Natural killer cell (primary cell): ENCODE results near the gene SRP68. TPM values are rescaled to one million over a fixed set of nuclear protein-coding genes. Genes with fewer than 3 reads are reported as not detected.

ENCODE experiments used
- ATAC-seq, 3 donors: fragments of 150-1000 bp in 2 of 3; fragments of 200-7000 bp in 1 of 3; cut with Tn5 transposase; 1 replicate in 1 of 3; 2 replicates in 2 of 3; pipeline ENCODE4 v1.10.0; 2021; ENCODE audit warnings: mild to moderate bottlenecking in 2 of 3, moderate library complexity in 2 of 3
- DNase-seq, 2 donors: peaks; one replicate each; pipeline versions ENCODE4 v3.0.0 to v3.0.0-alpha.2; 2013 to 2021; ENCODE audit warnings: mixed read lengths in 1 of 2
- H3K27ac ChIP-seq: one replicate; pipeline ENCODE4 v1.5.1; 2013; ENCODE audit warnings: mild to moderate bottlenecking, low read length
- H3K27me3 ChIP-seq: one replicate; pipeline ENCODE4 v1.6.1; 2013; ENCODE audit warnings: low read length; ENCODE audit not compliant: control insufficient read depth, insufficient read depth
- H3K36me3 ChIP-seq: one replicate; pipeline ENCODE4 v1.6.1; 2013; ENCODE audit warnings: low read length; ENCODE audit not compliant: control insufficient read depth, insufficient read depth
- H3K4me1 ChIP-seq: one replicate; pipeline ENCODE4 v1.6.1; 2013; ENCODE audit warnings: low read length; ENCODE audit not compliant: control insufficient read depth, insufficient read depth
- H3K4me3 ChIP-seq: one replicate; pipeline ENCODE4 v1.5.1; 2013; ENCODE audit warnings: low read length
- H3K9me3 ChIP-seq: one replicate; pipeline ENCODE4 v1.6.1; 2013; ENCODE audit warnings: low read length; ENCODE audit not compliant: control insufficient read depth, insufficient read depth
- H3K27ac Mint-ChIP-seq, 2 donors: one replicate each; pipeline ENCODE4 v1.8.0; 2022; ENCODE audit warnings: mild to moderate bottlenecking in 2 of 2, mixed read lengths in 2 of 2, moderate library complexity in 1 of 2
- H3K27me3 Mint-ChIP-seq, 2 donors: one replicate each; pipeline ENCODE4 v1.8.0; 2022; ENCODE audit warnings: low read depth in 2 of 2, mixed read lengths in 2 of 2
- H3K36me3 Mint-ChIP-seq: one replicate; pipeline ENCODE4 v1.8.0; 2022; ENCODE audit warnings: mixed read lengths
- H3K4me1 Mint-ChIP-seq, 2 donors: one replicate each; pipeline ENCODE4 v1.8.0; 2022; ENCODE audit warnings: mixed read lengths in 2 of 2
- H3K4me3 Mint-ChIP-seq: one replicate; pipeline ENCODE4 v1.8.0; 2022; ENCODE audit warnings: mild to moderate bottlenecking, moderate library complexity, mixed read lengths
- H3K9me3 Mint-ChIP-seq, 2 donors: one replicate each; pipeline ENCODE4 v1.8.0; 2022; ENCODE audit warnings: mixed read lengths in 2 of 2
- CTCF ChIP-seq: fragments of 200-600 bp; IDR thresholded peaks from one replicate; pipeline ENCODE4 v1.8.0; 2022; ENCODE audit warnings: antibody characterized with exemption
- WGBS: methylation state at CpG from one replicate; pipeline ENCODE4 v1.1.7; 2013; ENCODE audit warnings: missing lambda C conversion rate; ENCODE audit not compliant: insufficient coverage; 5-methylcytosine and 5-hydroxymethylcytosine counted together
- intact Hi-C: fragments of 100-400 bp; cut with micrococcal nuclease; formaldehyde crosslinking; loops from one replicate; pipeline ENCODE4 v1.14.2; 2022
- total RNA-seq, 4 donors: library from RNA; stranded (reverse); fragments of 120-200 nt in 1 of 4; gene quantifications; one replicate each; pipeline versions ENCODE4 v1.2.3 to v1.2.4, GENCODE V29; 2013 to 2022

Gene SRP68
- total RNA-seq: 10 to 100 TPM; 57.8 to 74.4 (median 70.7) TPM
- 34.5 TPM for total RNA-seq (2013)

GRCh38 chr17:76072148-76072858 lies at the start of gene SRP68:
Gene SRP68 (minus strand): TSS chr17:76072517. CDS start chr17:76072491, 26 bp downstream.
- intact Hi-C loops: no loop called here
- peaks cover 31% of the 10 kb centered on the region for H3K4me1 ChIP-seq
- TF ChIP-seq CTCF: no peak
- H3K9me3 ChIP-seq: no peaks in the 10 kb centered on the region
- peak within 1 kb of the TSS; percentile 69 for H3K27ac ChIP-seq
- ATAC-seq: peak; percentile 90 to 94 (median 93)
- H3K27me3 ChIP-seq: peaks cover 27% of the 10 kb centered on the region
- no peaks in the 10 kb centered on the region for H3K36me3 Mint-ChIP-seq
- H3K36me3 ChIP-seq: peaks cover 6% of the 10 kb centered on the region
- peak within 1 kb of the TSS; percentile 58 for H3K4me3 ChIP-seq
- peaks cover 26 to 29% of the 10 kb centered on the region in 2 donors for H3K27me3 Mint-ChIP-seq
- peak within 1 kb of the TSS; percentile 96 for H3K4me3 Mint-ChIP-seq
- H3K27ac Mint-ChIP-seq: peak within 1 kb of the TSS; percentile 92 to 95
- no peaks in the 10 kb centered on the region for H3K9me3 Mint-ChIP-seq
- peaks cover 17 to 34% of the 10 kb centered on the region in 2 donors for H3K4me1 Mint-ChIP-seq
- peak; percentile 75 to 88 for DNase-seq
- under 1% methylated on average over 57 of the region's 57 CpGs for WGBS

DNA sequence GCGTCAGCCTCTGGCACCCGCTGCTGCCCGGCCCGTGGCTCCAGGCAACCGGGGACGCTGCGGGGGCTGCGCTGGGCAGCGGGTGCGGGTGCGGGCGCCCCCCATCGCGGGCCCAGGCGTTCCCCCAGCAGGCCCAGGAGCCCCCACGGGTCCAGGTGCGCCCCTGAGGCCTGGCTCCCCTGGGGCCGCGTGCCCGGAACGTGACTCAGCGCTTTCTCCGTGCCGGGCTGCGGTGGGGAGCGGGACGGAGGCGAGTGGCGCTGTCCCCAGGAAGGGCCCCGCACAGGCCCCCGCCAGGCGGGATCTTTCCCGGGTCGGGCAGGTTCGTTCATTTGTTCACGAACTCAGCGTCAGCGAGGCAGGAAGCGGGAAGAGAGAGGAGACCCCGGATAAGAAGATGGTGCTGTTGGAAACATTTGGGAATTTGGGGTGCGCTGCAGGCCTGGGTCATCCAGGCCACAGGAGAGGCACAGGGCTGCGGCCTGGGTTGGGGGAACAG lies 49.7 kb upstream of the SRP68 start:
- Mint-ChIP-seq H3K9me3 (no peaks in the 10 kb centered on the region), H3K27ac (peak overlapping the region in 1 of 2 donors; percentile 82), H3K4me1 (peaks cover 0 to 19% of the 10 kb centered on the region in 2 donors), H3K36me3 (no peaks in the 10 kb centered on the region), H3K4me3 (peak overlapping the region; percentile 58), H3K27me3 (no peaks in the 10 kb centered on the region)
- Histone ChIP-seq H3K4me1 (peaks cover 14% of the 10 kb centered on the region), H3K9me3 (no peaks in the 10 kb centered on the region), H3K36me3 (no peaks in the 10 kb centered on the region), H3K27ac (no peak overlapping the region), H3K4me3 (peak overlapping the region; percentile 49), H3K27me3 (no peaks in the 10 kb centered on the region)
- ATAC-seq (peak; percentile 28 to 36 (median 31)), DNase-seq (peak in 1 of 2 donors; percentile 38)
- no peak for TF ChIP-seq CTCF
- 20% methylated on average over 42 of the region's 42 CpGs for WGBS
- intact Hi-C loops: loop anchor here (1.0 kb wide), 3 partner anchors 60 to 177 kb away; no protein-coding TSS in a partner anchor

GRCh38 chr17:76120658-76121008 lies 48.3 kb upstream of the SRP68 start:
- H3K36me3 ChIP-seq: no peaks in the 10 kb centered on the region
- DNase-seq (no peak), ATAC-seq (no peak)
- H3K4me3 ChIP-seq: no peak overlapping the region
- Mint-ChIP-seq H3K4me3 (peak overlapping the region; percentile 69), H3K27me3 (no peaks in the 10 kb centered on the region), H3K36me3 (no peaks in the 10 kb centered on the region), H3K27ac (no peak overlapping the region), H3K4me1 (peaks cover 0 to 19% of the 10 kb centered on the region in 2 donors), H3K9me3 (no peaks in the 10 kb centered on the region)
- no peak overlapping the region for H3K27ac ChIP-seq
- WGBS: 91% methylated on average over 5 of the region's 5 CpGs
- no peaks in the 10 kb centered on the region for H3K9me3 ChIP-seq
- no peaks in the 10 kb centered on the region for H3K27me3 ChIP-seq
- intact Hi-C loops: loop anchor here (1.0 kb wide), 3 partner anchors 62 to 179 kb away; no protein-coding TSS in a partner anchor
- H3K4me1 ChIP-seq: peaks cover 14% of the 10 kb centered on the region
- TF ChIP-seq CTCF: no peak
